SU-DHL-6 (cell line): ENCODE results near the gene TMEM154.

Source experiments
- CTCF ChIP-seq: fragments of 200-600 bp; sonication (generic); IDR thresholded peaks from one replicate; pipeline ENCODE4 v1.5.1; 2017; ENCODE audit warnings: antibody characterized with exemption, mild to moderate bottlenecking, low read length, moderate library complexity; ENCODE audit not compliant: insufficient read depth, poor library complexity, severe bottlenecking
- EZH2phosphoT487 ChIP-seq: fragments of 200-600 bp; sonication (generic), shearing (Covaris generic); conservative IDR thresholded peaks from 2 replicates; pipeline ENCODE4 v1.6.1; 2018; ENCODE audit warnings: mild to moderate bottlenecking, antibody characterized with exemption, low read length, moderate library complexity, mixed read lengths

DNA sequence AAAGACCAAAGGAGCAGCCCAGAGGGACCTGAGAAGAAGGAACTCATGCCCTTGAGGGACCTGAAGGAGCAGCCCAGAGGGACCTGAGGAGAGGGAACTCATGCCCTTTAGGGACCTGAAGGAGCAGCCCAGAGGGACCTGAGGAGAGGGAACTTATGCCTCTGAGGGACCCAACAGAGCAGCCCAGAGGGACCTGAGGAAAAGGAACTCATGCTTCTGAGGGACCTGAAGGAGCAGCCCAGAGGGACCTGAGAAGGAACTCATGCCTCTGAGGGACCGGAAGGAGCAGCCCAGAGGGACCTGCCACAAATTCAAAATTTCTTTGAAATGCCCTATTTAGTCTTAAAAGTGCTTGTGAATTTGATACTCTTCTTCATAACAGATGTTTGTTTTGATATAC lies 48.5 kb upstream of the TMEM154 start:
- no peak for TF ChIP-seq EZH2phosphoT487
- no peak for TF ChIP-seq CTCF
